K562 (cell line): ENCODE measurements around the gene IPPK. TPM values are rescaled to one million over a fixed set of nuclear protein-coding genes. Genes with fewer than 3 reads are reported as not detected.
A peak's percentile ranks its signal among the peaks of the same experiment; 100 is the strongest.

Experiments used
- CC2D1A ChIP-seq: fragments of 450-650 bp; IDR thresholded peaks from 2 replicates; pipeline ENCODE4 v1.6.1; 2017; ENCODE audit warnings: mild to moderate bottlenecking
- CTCFL ChIP-seq: IDR thresholded peaks from 2 replicates; pipeline ENCODE4 v1.6.1; 2011; ENCODE audit warnings: borderline replicate concordance, low read depth, mild to moderate bottlenecking, moderate library complexity, low read length; ENCODE audit not compliant: insufficient read depth, poor library complexity, severe bottlenecking
- DMBX1 ChIP-seq: fragments of 250-450 bp; sonication (Bioruptor Pico); IDR thresholded peaks from 2 replicates; pipeline ENCODE4 v1.8.0; 2022; ENCODE audit warnings: inconsistent platforms, mild to moderate bottlenecking, moderate library complexity, borderline replicate concordance
- ESRRA ChIP-seq: fragments of 450-650 bp; IDR thresholded peaks from 2 replicates; pipeline ENCODE4 v1.6.1; 2014; ENCODE audit warnings: low read depth, mild to moderate bottlenecking, moderate library complexity, borderline replicate concordance
- KHSRP ChIP-seq: fragments of 450-650 bp; IDR thresholded peaks from 2 replicates; pipeline ENCODE4 v1.6.1; 2017
- RBM25 ChIP-seq: fragments of 200-400 bp; formaldehyde crosslinking; IDR thresholded peaks from 2 replicates; pipeline ENCODE4 v1.6.1; 2018; ENCODE audit warnings: low read length, low read depth, moderate library complexity; ENCODE audit not compliant: severe bottlenecking
- REST ChIP-seq, 2 experiments: fragments of 450-650 bp; formaldehyde crosslinking in 1 of 2; IDR thresholded peaks; 2 replicates each; pipeline versions ENCODE4 v1.4.0 to v1.6.1; 2014 to 2020; ENCODE audit warnings: mild to moderate bottlenecking in 2 of 2, borderline replicate concordance in 1 of 2, low read depth in 1 of 2
- RHOXF2B ChIP-seq: fragments of 250-450 bp; sonication (Bioruptor Pico); conservative IDR thresholded peaks from 2 replicates; pipeline ENCODE4 v1.5.1; 2021
- SLC30A9 ChIP-seq: fragments of 250-450 bp; sonication (Bioruptor Pico); IDR thresholded peaks from 2 replicates; pipeline ENCODE4 v1.8.0; 2022; ENCODE audit warnings: mild to moderate bottlenecking, moderate library complexity
- STAT5A ChIP-seq: IDR thresholded peaks from 2 replicates; pipeline ENCODE4 v1.6.1; 2012; ENCODE audit warnings: low read length, inconsistent platforms, borderline replicate concordance
- XRCC5 ChIP-seq: fragments of 200-400 bp; formaldehyde crosslinking; IDR thresholded peaks from 2 replicates; pipeline ENCODE4 v1.6.1; 2017; ENCODE audit warnings: low read depth, mild to moderate bottlenecking, low read length
- polyA plus RNA-seq, 8 experiments: library from polyadenylated mRNA; depleted of rRNA in 4 of 8; stranded (reverse) in 5 of 8; unstranded in 3 of 8; fragments of >200 nt; fragmentation: Nextera tagmentation in 2 of 8; fragmentation: Illumina TruSeq in 1 of 8; extraction: Ambion mirVana in 2 of 8; extraction: Trizol in 1 of 8; gene quantifications; 2 replicates each; pipeline versions ENCODE4 v1.2.1 to v1.2.3, GENCODE V29; 2011 to 2014; ENCODE audit warnings: inconsistent platforms in 1 of 8, missing spikeins in 1 of 8
- total RNA-seq, 7 experiments: library from RNA; depleted of rRNA in 6 of 7; stranded (reverse); fragments of >200 nt in 6 of 7; fragmentation: Illumina TruSeq in 2 of 7; extraction: Trizol in 2 of 7; gene quantifications; 2 replicates each; pipeline versions ENCODE4 v1.2.1 to v1.2.3, GENCODE V29; 2011 to 2021; ENCODE audit warnings: low replicate concordance in 1 of 7
- TF ChIP-seq, protein P1 (sequence below): fragments of 450-650 bp; formaldehyde crosslinking; IDR thresholded peaks from 2 replicates; pipeline ENCODE4 v1.4.0; 2020; ENCODE audit warnings: mild to moderate bottlenecking, moderate library complexity
- TF ChIP-seq, protein P2 (sequence below): sonication (generic); formaldehyde crosslinking; IDR thresholded peaks from 2 replicates; pipeline ENCODE4 v1.8.0; 2022; ENCODE audit warnings: mild to moderate bottlenecking, missing genetic modification reagents

The IPPK gene
- total and polyA plus RNA-seq, 9 of the 15 experiments (the other 6 are each of a cell fraction or from before 2014, with no cell fraction given), result 3.1 to 22.2 (median 11.2) TPM

DNA sequence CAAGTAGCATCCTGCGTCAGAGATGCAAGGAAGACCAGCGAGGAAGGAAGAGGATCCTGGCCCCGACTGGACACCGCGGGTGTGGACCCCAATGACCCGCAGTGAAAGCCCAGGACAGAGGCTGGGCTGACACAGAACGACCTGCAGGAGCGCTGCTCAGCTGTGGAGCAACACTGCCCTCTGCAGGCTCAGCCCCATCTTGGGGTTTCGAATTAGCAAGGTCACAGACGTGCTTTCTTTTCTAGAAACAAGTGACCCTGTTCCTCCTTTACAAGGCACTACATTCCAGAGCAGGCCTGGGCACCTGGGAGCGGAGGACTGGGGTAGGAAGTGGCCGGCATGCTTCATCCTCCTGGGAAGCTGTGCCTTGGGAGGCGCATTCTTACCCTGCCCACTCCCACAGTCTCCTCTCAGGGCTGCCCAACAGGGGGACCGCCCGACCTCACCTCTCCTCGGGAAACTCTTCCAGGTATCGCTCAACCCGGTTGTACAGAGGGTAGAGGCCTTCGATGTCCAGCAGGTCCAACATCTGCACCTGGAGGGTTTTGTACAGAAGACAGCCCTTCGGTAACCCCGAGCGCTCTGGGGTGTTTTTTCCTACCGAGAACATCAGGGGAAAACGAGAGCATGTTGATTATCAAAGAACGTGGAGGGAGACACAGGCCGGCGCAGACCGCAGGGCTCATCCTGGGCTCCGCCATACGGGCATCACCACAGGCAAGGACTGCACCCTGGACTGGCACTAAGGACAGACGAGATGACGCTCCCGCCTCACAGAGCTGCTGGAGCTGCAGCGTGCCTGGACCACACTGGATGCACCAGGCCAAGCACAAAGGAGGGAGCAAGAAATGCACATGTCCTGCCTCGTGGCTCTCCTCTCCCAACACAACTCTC lies 35.0 kb downstream of the IPPK start (continued):
- TF ChIP-seq REST (IDR thresholded peaks at IDR 0.05; ENCODE audit: borderline replicate concordance) (peak; percentile 86), REST (CRISPR knock-in tag; IDR thresholded peaks at IDR 0.05; ENCODE audit: low read depth) (no peak), STAT5A (no peak), CTCFL (peak; percentile 81), SLC30A9 (no peak), DMBX1 (no peak), KHSRP (no peak), RHOXF2B (CRISPR knock-in tag) (no peak), XRCC5 (0 out of 2 replicates have a peak, but pooled peaks have one; percentile 53), ESRRA (peak; percentile 57; the same call in 1 of the 2 replicates), CC2D1A (0 out of 2 replicates have a peak, but pooled peaks have one; percentile 26), RBM25 (no peak)
- TF ChIP-seq, protein P1, sequence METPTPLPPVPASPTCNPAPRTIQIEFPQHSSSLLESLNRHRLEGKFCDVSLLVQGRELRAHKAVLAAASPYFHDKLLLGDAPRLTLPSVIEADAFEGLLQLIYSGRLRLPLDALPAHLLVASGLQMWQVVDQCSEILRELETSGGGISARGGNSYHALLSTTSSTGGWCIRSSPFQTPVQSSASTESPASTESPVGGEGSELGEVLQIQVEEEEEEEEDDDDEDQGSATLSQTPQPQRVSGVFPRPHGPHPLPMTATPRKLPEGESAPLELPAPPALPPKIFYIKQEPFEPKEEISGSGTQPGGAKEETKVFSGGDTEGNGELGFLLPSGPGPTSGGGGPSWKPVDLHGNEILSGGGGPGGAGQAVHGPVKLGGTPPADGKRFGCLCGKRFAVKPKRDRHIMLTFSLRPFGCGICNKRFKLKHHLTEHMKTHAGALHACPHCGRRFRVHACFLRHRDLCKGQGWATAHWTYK (CRISPR knock-in tag), result no peak
- TF ChIP-seq, protein P2, sequence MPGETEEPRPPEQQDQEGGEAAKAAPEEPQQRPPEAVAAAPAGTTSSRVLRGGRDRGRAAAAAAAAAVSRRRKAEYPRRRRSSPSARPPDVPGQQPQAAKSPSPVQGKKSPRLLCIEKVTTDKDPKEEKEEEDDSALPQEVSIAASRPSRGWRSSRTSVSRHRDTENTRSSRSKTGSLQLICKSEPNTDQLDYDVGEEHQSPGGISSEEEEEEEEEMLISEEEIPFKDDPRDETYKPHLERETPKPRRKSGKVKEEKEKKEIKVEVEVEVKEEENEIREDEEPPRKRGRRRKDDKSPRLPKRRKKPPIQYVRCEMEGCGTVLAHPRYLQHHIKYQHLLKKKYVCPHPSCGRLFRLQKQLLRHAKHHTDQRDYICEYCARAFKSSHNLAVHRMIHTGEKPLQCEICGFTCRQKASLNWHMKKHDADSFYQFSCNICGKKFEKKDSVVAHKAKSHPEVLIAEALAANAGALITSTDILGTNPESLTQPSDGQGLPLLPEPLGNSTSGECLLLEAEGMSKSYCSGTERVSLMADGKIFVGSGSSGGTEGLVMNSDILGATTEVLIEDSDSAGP (CRISPR knock-in tag), result no peak
